A673 (cell line): ENCODE data around the gene MTREX. TPM values are rescaled to one million over a fixed set of nuclear protein-coding genes. Genes with fewer than 3 reads are reported as not detected.

Source experiments
- BruUV-seq: library from RNA; stranded (reverse); fragments of 400-500 nt; replicated peaks from 2 replicates; lab custom pipeline; 2021; lab: Mats Ljungman, UMichigan
- CTCF ChIA-PET: fragments of 300-600 bp; sonication (Branson Sonifier 250); formaldehyde crosslinking; loops from one replicate; lab custom pipeline; 2022; ENCODE audit warnings: antibody characterized with exemption; lab: Charles Lee
- POLR2A ChIA-PET: fragments of 300-600 bp; sonication (Branson Sonifier 250); formaldehyde crosslinking; loops from one replicate; lab custom pipeline; 2022; ENCODE audit warnings: antibody characterized with exemption; ENCODE audit not compliant: low non-redundant PET; lab: Charles Lee
- DNase-seq: peaks from one replicate; pipeline ENCODE4 v3.0.0-alpha.2; 2015; ENCODE audit warnings: low spot score
- H3K27ac ChIP-seq: fragments of 200-600 bp; sonication (generic); 2 replicates; pipeline ENCODE4 v1.5.1; 2016; ENCODE audit warnings: mixed run types, low read depth, mild to moderate bottlenecking, mixed read lengths, antibody characterized with exemption, low read length; ENCODE audit not compliant: poor library complexity, severe bottlenecking
- H3K27me3 ChIP-seq: fragments of 200-600 bp; sonication (generic); replicated peaks from 2 replicates; pipeline ENCODE4 v1.6.1; 2017; ENCODE audit warnings: mixed run types, low read depth, mild to moderate bottlenecking, mixed read lengths, antibody characterized with exemption, low read length; ENCODE audit not compliant: insufficient read depth, poor library complexity
- H3K36me3 ChIP-seq: fragments of 200-600 bp; sonication (generic); 2 replicates; pipeline ENCODE4 v1.6.1; 2016; ENCODE audit warnings: mixed run types, mild to moderate bottlenecking, mixed read lengths, antibody characterized with exemption, low read length; ENCODE audit not compliant: insufficient read depth, poor library complexity, severe bottlenecking
- H3K4me1 ChIP-seq: fragments of 200-600 bp; sonication (generic); 2 replicates; pipeline ENCODE4 v1.6.1; 2017; ENCODE audit warnings: mixed run types, mild to moderate bottlenecking, mixed read lengths, antibody characterized with exemption, low read length; ENCODE audit not compliant: insufficient read depth, poor library complexity, severe bottlenecking
- H3K4me3 ChIP-seq: fragments of 200-600 bp; sonication (generic); 2 replicates; pipeline ENCODE4 v1.5.1; 2016; ENCODE audit warnings: low read depth, mixed run types, mild to moderate bottlenecking, mixed read lengths, low read length; ENCODE audit not compliant: poor library complexity, severe bottlenecking
- H3K9me3 ChIP-seq: fragments of 200-600 bp; sonication (generic); 2 replicates; pipeline ENCODE4 v1.6.1; 2016; ENCODE audit warnings: mixed run types, low read depth, mild to moderate bottlenecking, mixed read lengths, antibody characterized with exemption, low read length; ENCODE audit not compliant: poor library complexity, severe bottlenecking
- EZH2 ChIP-seq: fragments of 200-600 bp; sonication (generic); IDR thresholded peaks from 2 replicates; pipeline ENCODE4 v1.6.1; 2017; ENCODE audit warnings: borderline replicate concordance, low read depth, mild to moderate bottlenecking, mixed read lengths, antibody characterized with exemption, low read length; ENCODE audit not compliant: poor library complexity, severe bottlenecking
- intact Hi-C: fragments of 100-400 bp; cut with micrococcal nuclease; formaldehyde crosslinking; loops from one replicate; pipeline ENCODE4 v1.10.0; 2022; ENCODE audit not compliant: unreplicated experiment
- total RNA-seq: library from RNA; stranded (reverse); gene quantifications from 2 replicates; pipeline ENCODE4 v1.2.3, GENCODE V29; 2021
- TF ChIP-seq, protein P1 (sequence below): fragments of 300-800, 200-600 bp; sonication (generic); conservative IDR thresholded peaks from 2 replicates; pipeline ENCODE4 v1.5.1; 2017; ENCODE audit warnings: low read depth, mild to moderate bottlenecking, antibody characterized with exemption, low read length, moderate library complexity, mixed read lengths

The MTREX gene
- total RNA-seq, 1 experiment from 2014 or later: 135 TPM

DNA sequence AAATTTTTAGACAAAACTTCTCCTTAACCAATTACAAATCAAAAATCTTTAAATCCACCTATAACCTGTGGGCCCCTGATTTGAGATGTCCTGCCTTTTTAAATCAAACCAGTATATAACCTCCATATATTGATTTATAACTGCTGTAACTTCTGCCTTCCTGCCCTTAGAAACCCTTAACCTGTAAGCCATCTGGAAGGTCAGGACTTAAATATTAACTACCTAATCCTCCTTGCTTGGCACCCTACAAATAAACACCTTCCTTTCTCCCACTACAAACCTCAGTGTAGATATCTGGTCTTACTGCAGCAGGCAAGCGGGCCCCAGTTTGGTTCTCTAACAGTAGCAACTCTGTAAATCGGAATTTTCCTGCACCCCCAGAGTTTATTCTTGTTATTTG is 83.9 kb downstream of the MTREX start:
- H3K27me3 ChIP-seq: no peaks in the 10 kb centered on the region
- no peak for TF ChIP-seq EZH2
- BruUV-seq: no TSS peak
- intact Hi-C loops: no loop called here
- peaks cover 5% of the 10 kb centered on the region for H3K4me1 ChIP-seq
- H3K36me3 ChIP-seq: peaks cover 29% of the 10 kb centered on the region
- ChIA-PET POLR2A (no interaction called here), CTCF (no interaction called here)
- no peak overlapping the region for H3K4me3 ChIP-seq
- H3K27ac ChIP-seq: no peak overlapping the region
- H3K9me3 ChIP-seq: peaks cover 11% of the 10 kb centered on the region
- no peak for DNase-seq

DNA sequence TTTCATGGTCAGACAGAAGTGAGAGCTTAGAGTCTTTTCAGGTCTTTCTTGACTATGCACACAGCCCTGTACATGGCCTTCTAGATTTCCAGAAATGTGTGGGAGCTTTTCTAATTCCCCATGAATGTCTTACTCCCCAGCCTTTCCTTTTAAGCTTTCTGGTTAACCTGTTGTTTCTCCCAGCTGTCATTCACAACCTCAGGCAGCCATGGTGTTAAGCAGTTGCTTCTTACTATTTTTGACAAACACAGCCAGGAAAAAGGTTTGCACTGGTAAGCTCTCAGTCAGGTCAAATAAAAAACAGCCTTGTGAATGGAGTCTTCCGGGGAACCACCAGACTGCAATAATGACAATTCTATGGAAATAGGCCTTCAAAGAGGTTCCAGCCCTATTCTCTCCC is 84.9 kb downstream of the MTREX start:
- no TSS peak for BruUV-seq
- POLR2A ChIA-PET: no interaction called here

DNA sequence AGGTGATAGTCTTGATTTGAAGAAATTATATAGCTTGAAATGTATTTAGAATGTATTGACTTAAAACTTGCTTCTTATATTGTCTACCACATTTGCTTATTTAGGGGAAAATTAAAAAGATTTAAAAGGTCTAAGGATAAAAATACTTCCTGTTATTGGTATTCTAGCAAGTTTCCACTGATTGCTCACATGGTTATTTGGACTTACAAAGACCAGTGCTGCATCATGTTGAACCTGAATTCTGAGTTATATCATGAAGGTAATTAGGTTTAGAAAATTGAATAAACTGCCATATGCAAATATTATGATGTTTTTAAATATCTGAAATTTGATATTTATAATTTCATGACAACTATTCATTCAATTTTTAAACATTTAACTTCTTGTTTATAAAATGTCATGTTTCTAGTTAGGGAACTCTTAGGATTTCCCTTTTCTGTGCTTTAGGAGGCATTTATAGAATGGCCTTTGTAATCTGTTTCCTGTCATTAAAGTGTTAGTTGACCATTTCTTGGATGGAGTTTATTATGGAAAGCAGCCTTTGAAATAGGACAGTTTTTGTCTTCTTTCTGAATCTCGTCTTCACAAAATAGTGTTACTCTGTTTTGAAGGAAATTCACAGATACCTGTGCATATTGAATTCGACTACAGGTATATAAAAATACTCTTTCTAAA is 85.8 kb downstream of the MTREX start:
- DNase-seq: no peak
- no peak for TF ChIP-seq EZH2
- TF ChIP-seq, protein P1, sequence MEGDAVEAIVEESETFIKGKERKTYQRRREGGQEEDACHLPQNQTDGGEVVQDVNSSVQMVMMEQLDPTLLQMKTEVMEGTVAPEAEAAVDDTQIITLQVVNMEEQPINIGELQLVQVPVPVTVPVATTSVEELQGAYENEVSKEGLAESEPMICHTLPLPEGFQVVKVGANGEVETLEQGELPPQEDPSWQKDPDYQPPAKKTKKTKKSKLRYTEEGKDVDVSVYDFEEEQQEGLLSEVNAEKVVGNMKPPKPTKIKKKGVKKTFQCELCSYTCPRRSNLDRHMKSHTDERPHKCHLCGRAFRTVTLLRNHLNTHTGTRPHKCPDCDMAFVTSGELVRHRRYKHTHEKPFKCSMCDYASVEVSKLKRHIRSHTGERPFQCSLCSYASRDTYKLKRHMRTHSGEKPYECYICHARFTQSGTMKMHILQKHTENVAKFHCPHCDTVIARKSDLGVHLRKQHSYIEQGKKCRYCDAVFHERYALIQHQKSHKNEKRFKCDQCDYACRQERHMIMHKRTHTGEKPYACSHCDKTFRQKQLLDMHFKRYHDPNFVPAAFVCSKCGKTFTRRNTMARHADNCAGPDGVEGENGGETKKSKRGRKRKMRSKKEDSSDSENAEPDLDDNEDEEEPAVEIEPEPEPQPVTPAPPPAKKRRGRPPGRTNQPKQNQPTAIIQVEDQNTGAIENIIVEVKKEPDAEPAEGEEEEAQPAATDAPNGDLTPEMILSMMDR: no peak
- intact Hi-C loops: no loop called here
- peaks cover 19% of the 10 kb centered on the region for H3K36me3 ChIP-seq
- no peak overlapping the region for H3K27ac ChIP-seq
- H3K9me3 ChIP-seq: peaks cover 11% of the 10 kb centered on the region
- ChIA-PET CTCF (no interaction called here), POLR2A (no interaction called here)
- H3K27me3 ChIP-seq: no peaks in the 10 kb centered on the region
- no peak overlapping the region for H3K4me3 ChIP-seq
- no TSS peak for BruUV-seq
- peaks cover 5% of the 10 kb centered on the region for H3K4me1 ChIP-seq

More for the DNA sequence above, 84.9 kb downstream of the MTREX start:
- H3K36me3 ChIP-seq: peaks cover 29% of the 10 kb centered on the region
- CTCF ChIA-PET: interaction anchor here (0.6 kb wide), 1 partner anchor 9 kb away, joined by 3 read pairs; no protein-coding TSS in a partner anchor
- H3K4me1 ChIP-seq: peaks cover 5% of the 10 kb centered on the region
- H3K4me3 ChIP-seq: no peak overlapping the region
- intact Hi-C loops: no loop called here
- H3K27ac ChIP-seq: no peak overlapping the region
- peaks cover 11% of the 10 kb centered on the region for H3K9me3 ChIP-seq
- TF ChIP-seq, protein P1: no peak
- TF ChIP-seq EZH2: no peak
- DNase-seq: no peak
- no peaks in the 10 kb centered on the region for H3K27me3 ChIP-seq
